ENCODE data around the gene ATXN1. TPM values are rescaled to one million over a fixed set of nuclear protein-coding genes. Genes with fewer than 3 reads are reported as not detected.

ATXN1 gene
- polyA plus RNA-seq, 1 of the 3 experiments (the other 2 are of a cell fraction), result 7.9 TPM

- TF ChIP-seq USF2 (IDR thresholded peaks at IDR 0.05; ENCODE audit: borderline replicate concordance, low read depth, low read length) (no peak), RXRA (IDR thresholded peaks at IDR 0.05; ENCODE audit: borderline replicate concordance, low read depth) (peak; percentile 63; the same call in 1 of the 2 replicates), SIN3A (IDR thresholded peaks at IDR 0.05; ENCODE audit: borderline replicate concordance, low read depth, low read length) (no peak), GATA2 (CRISPR knock-in tag; IDR thresholded peaks at IDR 0.05) (no peak), JUND (IDR thresholded peaks at IDR 0.05) (peak; percentile 63; the same call in 1 of the 2 replicates), REST (IDR thresholded peaks at IDR 0.05; ENCODE audit: low read depth, low read length) (peak; percentile 73; the same call in 1 of the 2 replicates), MXI1 (IDR thresholded peaks at IDR 0.05; ENCODE audit: low read depth, low read length) (no peak)
Measured at GRCh38 chr6:16523606-16524379, 237.5 kb downstream of the ATXN1 start (continued).

GRCh38 chr6:16522937-16523336 is 238.3 kb downstream of the ATXN1 start:
- POLR2A ChIA-PET, result no interaction called here

More at GRCh38 chr6:16522937-16523336, 238.3 kb downstream of the ATXN1 start:
- H3K4me1 ChIP-seq (ENCODE audit: control insufficient read depth in 1 of 2, insufficient read depth in 2 of 2, low read depth in 1 of 2, low read length in 1 of 2), result peaks cover 4 to 8% of the 10 kb centered on the region in 2 experiments; a peak in 2 of 4 replicates
- no peak for DNase-seq
- no peaks in the 10 kb centered on the region for H4K20me1 ChIP-seq (ENCODE audit: insufficient read depth)
- no peak for TF ChIP-seq FOXJ3 (CRISPR knock-in tag; IDR thresholded peaks at IDR 0.05)
- no peak for TF ChIP-seq SIN3A (IDR thresholded peaks at IDR 0.05; ENCODE audit: borderline replicate concordance, low read depth, low read length)
- TF ChIP-seq MXI1 (IDR thresholded peaks at IDR 0.05; ENCODE audit: low read depth, low read length), result no peak
- no peak for TF ChIP-seq POLR2AphosphoS5 (IDR thresholded peaks at IDR 0.05; ENCODE audit: low read depth, low read length)
- TF ChIP-seq GATA2 (CRISPR knock-in tag; IDR thresholded peaks at IDR 0.05), result no peak
- peaks cover 15% of the 10 kb centered on the region for H3F3A ChIP-seq (replicated peaks; ENCODE audit: insufficient read depth)
- CTCF ChIA-PET, result interaction anchor here (3.1 kb wide), 1 partner anchor 11 kb away, joined by 17 read pairs; no protein-coding TSS in a partner anchor
- no peak overlapping the region for H2AFZ ChIP-seq (ENCODE audit: low read depth)
- 96% methylated on average over 6 of the region's 6 CpGs for WGBS (ENCODE audit: low lambda C conversion rate)
- H3K79me2 ChIP-seq (ENCODE audit: insufficient read depth), result peaks cover 19% of the 10 kb centered on the region; the same call in 1 of the 2 replicates
- no peaks in the 10 kb centered on the region for H3K27me3 ChIP-seq (ENCODE audit: insufficient read depth)
- peak overlapping the region; percentile 0; the same call in 1 of the 2 replicates for H3K9ac ChIP-seq
- peak overlapping the region; percentile 64; the same call in 1 of the 2 replicates for H3K4me2 ChIP-seq
- H3K36me3 ChIP-seq (replicated peaks in 1 of 2; ENCODE audit: control insufficient read depth in 1 of 2, insufficient read depth in 2 of 2, low read length in 1 of 2), result peaks cover 4 to 12% of the 10 kb centered on the region in 2 experiments
- peak overlapping the region in 1 of 2 experiments; percentile 98; a peak in 2 of 4 replicates for H3K27ac ChIP-seq (ENCODE audit: low read depth in 2 of 2, low read length in 1 of 2)
- no peak overlapping the region for H3K4me3 ChIP-seq (ENCODE audit: low read depth in 2 of 2, low read length in 1 of 2)
- no peaks in the 10 kb centered on the region for H3K9me2 ChIP-seq
- H3K9me3 ChIP-seq, result no peaks in the 10 kb centered on the region

Data from SK-N-SH (cell line).